ENCODE data around the gene PIK3C2A. TPM values are rescaled to one million over a fixed set of nuclear protein-coding genes. Genes with fewer than 3 reads are reported as not detected.
"Not testable (repeated sequence)": the region's sequence is repeated elsewhere in the genome, so short reads cannot be mapped to it uniquely, and the experiment has no call there.

Gene PIK3C2A
- total RNA-seq (100 to 1,000 TPM; 100 to 110 TPM), polyA plus RNA-seq (10 to 100 TPM; 12.1 to 16.3 TPM)
- long read RNA-seq, donor 1, full-length matches to known transcripts = 1 of 39 reads
- long read RNA-seq, donor 1, partial matches to known transcripts = 20 of 39 reads
- long read RNA-seq, donor 1, other reads (novel, unspliced or antisense) = 18 of 39 reads
- long read RNA-seq, donor 2, partial matches to known transcripts = 8 of 28 reads
- long read RNA-seq, donor 2, other reads (novel, unspliced or antisense) = 20 of 28 reads

- Histone ChIP-seq H3K27ac (ENCODE audit: low read depth in 1 of 2, low read length in 2 of 2) (peak within 1 kb of the TSS; percentile 30 to 92), H3K4me1 (ENCODE audit: control insufficient read depth in 1 of 2, insufficient read depth in 2 of 2, low read length in 2 of 2) (no peaks in the 10 kb centered on the region), H3K4me3 (ENCODE audit: low read length in 2 of 2) (peak within 1 kb of the TSS; percentile 59 to 68), H3K9me3 (ENCODE audit: control insufficient read depth, low read length) (no peaks in the 10 kb centered on the region), H3K36me3 (ENCODE audit: control insufficient read depth in 1 of 2, insufficient read depth in 2 of 2, low read length in 1 of 2) (no peaks in the 10 kb centered on the region), H3K27me3 (ENCODE audit: control insufficient read depth in 1 of 2, insufficient read depth in 2 of 2, low read length in 1 of 2) (no peaks in the 10 kb centered on the region)
- ATAC-seq (ENCODE audit: low FRiP score) (peak; percentile 98), DNase-seq (peak; percentile 98 to 99)
- WGBS, 2 donors = 0 to 1% methylated on average over 54 to 72 of the region's 72 CpGs
- intact Hi-C loops (cut with DNase I) = loop anchor here (5.0 to 10.0 kb wide), 5 partner anchors 45 to 147 kb away; partner anchors contain the start of genes NUCB2 (in 2 of the 2), NCR3LG1 (in 1 of the 2) and RPS13 (in 1 of the 2)
Observed at GRCh38 chr11:17207317-17208256, at the start of gene PIK3C2A. Gene PIK3C2A, minus strand, starts transcription at chr11:17207986. Its CDS starts 38,245 bp downstream, at chr11:17169741.

- intact Hi-C loops (cut with DNase I) = no loop called here
- WGBS, 2 donors = 43 to 56% methylated on average over 1 of the region's 1 CpG
- Histone ChIP-seq H3K27ac (ENCODE audit: low read depth in 1 of 2, low read length in 2 of 2) (no peak overlapping the region), H3K4me1 (ENCODE audit: control insufficient read depth in 1 of 2, insufficient read depth in 2 of 2, low read length in 2 of 2) (no peaks in the 10 kb centered on the region), H3K9me3 (ENCODE audit: control insufficient read depth, low read length) (no peaks in the 10 kb centered on the region), H3K36me3 (ENCODE audit: control insufficient read depth in 1 of 2, insufficient read depth in 2 of 2, low read length in 1 of 2) (no peaks in the 10 kb centered on the region), H3K27me3 (ENCODE audit: control insufficient read depth in 1 of 2, insufficient read depth in 2 of 2, low read length in 1 of 2) (no peaks in the 10 kb centered on the region), H3K4me3 (ENCODE audit: low read length in 2 of 2) (no peak overlapping the region)
- no peak for DNase-seq
- ATAC-seq (ENCODE audit: low FRiP score) = no peak
Observed at GRCh38 chr11:17257196-17257595, 49.4 kb upstream of the PIK3C2A start.

GRCh38 chr11:17256512-17256911 is 48.7 kb upstream of the PIK3C2A start:
- ATAC-seq (ENCODE audit: low FRiP score) = no peak
- no peak for DNase-seq
- Histone ChIP-seq H3K27ac (ENCODE audit: low read depth in 1 of 2, low read length in 2 of 2) (no peak overlapping the region), H3K27me3 (ENCODE audit: control insufficient read depth in 1 of 2, insufficient read depth in 2 of 2, low read length in 1 of 2) (no peaks in the 10 kb centered on the region), H3K36me3 (ENCODE audit: control insufficient read depth in 1 of 2, insufficient read depth in 2 of 2, low read length in 1 of 2) (no peaks in the 10 kb centered on the region), H3K9me3 (ENCODE audit: control insufficient read depth, low read length) (no peaks in the 10 kb centered on the region), H3K4me1 (ENCODE audit: control insufficient read depth in 1 of 2, insufficient read depth in 2 of 2, low read length in 2 of 2) (no peaks in the 10 kb centered on the region), H3K4me3 (ENCODE audit: low read length in 2 of 2) (no peak overlapping the region)
- WGBS, 2 donors = 64 to 69% methylated on average over 3 of the region's 3 CpGs
- intact Hi-C loops (cut with DNase I) = no loop called here

- Histone ChIP-seq H3K27me3 (ENCODE audit: control insufficient read depth in 1 of 2, insufficient read depth in 2 of 2, low read length in 1 of 2) (no peaks in the 10 kb centered on the region), H3K36me3 (ENCODE audit: control insufficient read depth in 1 of 2, insufficient read depth in 2 of 2, low read length in 1 of 2) (no peaks in the 10 kb centered on the region), H3K4me3 (ENCODE audit: low read length in 2 of 2) (no peak overlapping the region), H3K27ac (ENCODE audit: low read depth in 1 of 2, low read length in 2 of 2) (no peak overlapping the region), H3K9me3 (ENCODE audit: control insufficient read depth, low read length) (no peaks in the 10 kb centered on the region), H3K4me1 (ENCODE audit: control insufficient read depth in 1 of 2, insufficient read depth in 2 of 2, low read length in 2 of 2) (no peaks in the 10 kb centered on the region)
- 70 to 81% methylated on average over 4 of the region's 4 CpGs for WGBS, 2 donors
- ATAC-seq (ENCODE audit: low FRiP score) = no peak
- intact Hi-C loops (cut with DNase I) = no loop called here
- DNase-seq = no peak
Observed at GRCh38 chr11:17252704-17253103, 44.9 kb upstream of the PIK3C2A start.

GRCh38 chr11:17250561-17251350 is 43.0 kb upstream of the PIK3C2A start:
- no peak for ATAC-seq (ENCODE audit: low FRiP score)
- Histone ChIP-seq H3K9me3 (ENCODE audit: control insufficient read depth, low read length) (no peaks in the 10 kb centered on the region), H3K27ac (ENCODE audit: low read depth in 1 of 2, low read length in 2 of 2) (no peak overlapping the region), H3K36me3 (ENCODE audit: control insufficient read depth in 1 of 2, insufficient read depth in 2 of 2, low read length in 1 of 2) (no peaks in the 10 kb centered on the region), H3K4me3 (ENCODE audit: low read length in 2 of 2) (no peak overlapping the region), H3K27me3 (ENCODE audit: control insufficient read depth in 1 of 2, insufficient read depth in 2 of 2, low read length in 1 of 2) (no peaks in the 10 kb centered on the region), H3K4me1 (ENCODE audit: control insufficient read depth in 1 of 2, insufficient read depth in 2 of 2, low read length in 2 of 2) (no peaks in the 10 kb centered on the region)
- intact Hi-C loops (cut with DNase I) = no loop called here
- DNase-seq = no peak

- H3K9me3 ChIP-seq (ENCODE audit: control insufficient read depth, low read length) = no peaks in the 10 kb centered on the region
- H3K27me3 ChIP-seq (ENCODE audit: control insufficient read depth in 1 of 2, insufficient read depth in 2 of 2, low read length in 1 of 2) = no peaks in the 10 kb centered on the region
- no peak overlapping the region for H3K27ac ChIP-seq (ENCODE audit: low read depth in 1 of 2, low read length in 2 of 2)
- H3K4me1 ChIP-seq (ENCODE audit: control insufficient read depth in 1 of 2, insufficient read depth in 2 of 2, low read length in 2 of 2) = no peaks in the 10 kb centered on the region
- intact Hi-C loops (cut with DNase I) = no loop called here
- 79 to 80% methylated on average over 2 of the region's 2 CpGs for WGBS, 2 donors
- DNase-seq = no peak
- no peaks in the 10 kb centered on the region for H3K36me3 ChIP-seq (ENCODE audit: control insufficient read depth in 1 of 2, insufficient read depth in 2 of 2, low read length in 1 of 2)
- no peak overlapping the region for H3K4me3 ChIP-seq (ENCODE audit: low read length in 2 of 2)
- no peak for ATAC-seq (ENCODE audit: low FRiP score)
Observed at GRCh38 chr11:17244046-17244445, 36.3 kb upstream of the PIK3C2A start.

- ATAC-seq (ENCODE audit: low FRiP score); DNase-seq; H3K36me3 ChIP-seq (ENCODE audit: control insufficient read depth in 1 of 2, insufficient read depth in 2 of 2, low read length in 1 of 2); H3K4me3 ChIP-seq (ENCODE audit: low read length in 2 of 2); H3K9me3 ChIP-seq (ENCODE audit: control insufficient read depth, low read length); intact Hi-C loops (cut with DNase I); H3K27me3 ChIP-seq (ENCODE audit: control insufficient read depth in 1 of 2, insufficient read depth in 2 of 2, low read length in 1 of 2); H3K27ac ChIP-seq (ENCODE audit: low read depth in 1 of 2, low read length in 2 of 2); H3K4me1 ChIP-seq (ENCODE audit: control insufficient read depth in 1 of 2, insufficient read depth in 2 of 2, low read length in 2 of 2): not testable (repeated sequence)
- 92 to 93% methylated on average over 2 to 3 of the region's 4 CpGs for WGBS, 2 donors
Observed at GRCh38 chr11:17242954-17243353, 35.2 kb upstream of the PIK3C2A start.

GRCh38 chr11:17240780-17241179 is 33.0 kb upstream of the PIK3C2A start:
- Histone ChIP-seq H3K36me3 (ENCODE audit: control insufficient read depth in 1 of 2, insufficient read depth in 2 of 2, low read length in 1 of 2) (no peaks in the 10 kb centered on the region), H3K27ac (ENCODE audit: low read depth in 1 of 2, low read length in 2 of 2) (no peak overlapping the region), H3K4me3 (ENCODE audit: low read length in 2 of 2) (no peak overlapping the region), H3K4me1 (ENCODE audit: control insufficient read depth in 1 of 2, insufficient read depth in 2 of 2, low read length in 2 of 2) (no peaks in the 10 kb centered on the region), H3K27me3 (ENCODE audit: control insufficient read depth in 1 of 2, insufficient read depth in 2 of 2, low read length in 1 of 2) (no peaks in the 10 kb centered on the region), H3K9me3 (ENCODE audit: control insufficient read depth, low read length) (no peaks in the 10 kb centered on the region)
- intact Hi-C loops (cut with DNase I) = no loop called here
- DNase-seq = no peak
- no peak for ATAC-seq (ENCODE audit: low FRiP score)

Data from aorta (tissue), 5 donors.